HG02885 (cell line): ENCODE data around the gene ZCCHC9.
"Not testable (repeated sequence)": the region's sequence is repeated elsewhere in the genome, so short reads cannot be mapped to it uniquely, and the experiment has no call there.

Experiments
- ATAC-seq: cut with Tn5 transposase; IDR thresholded peaks from one replicate; pipeline ENCODE4 v1.9.1; 2021; ENCODE audit warnings: mild to moderate bottlenecking; ENCODE audit not compliant: unreplicated experiment, poor library complexity

ZCCHC9 gene

DNA sequence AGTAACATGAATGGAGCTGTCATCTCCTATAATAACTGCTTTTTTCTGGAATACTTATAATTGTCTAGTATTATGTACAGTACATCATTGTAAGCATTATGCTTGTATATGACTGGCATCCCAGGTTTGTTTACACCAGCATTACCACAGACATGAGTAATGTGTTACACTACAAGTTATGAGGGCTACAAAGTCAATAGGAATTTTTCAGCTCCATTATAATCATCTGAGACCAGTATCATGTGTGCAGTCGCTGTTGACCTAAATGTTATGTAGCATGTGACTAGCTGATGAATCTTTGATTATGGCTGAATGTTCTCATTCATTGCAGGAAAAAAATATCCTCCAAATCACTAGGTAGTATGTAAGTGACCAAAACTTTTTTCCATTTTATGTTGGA, 2.2 kb downstream of the ZCCHC9 start:
- no peak for ATAC-seq

DNA sequence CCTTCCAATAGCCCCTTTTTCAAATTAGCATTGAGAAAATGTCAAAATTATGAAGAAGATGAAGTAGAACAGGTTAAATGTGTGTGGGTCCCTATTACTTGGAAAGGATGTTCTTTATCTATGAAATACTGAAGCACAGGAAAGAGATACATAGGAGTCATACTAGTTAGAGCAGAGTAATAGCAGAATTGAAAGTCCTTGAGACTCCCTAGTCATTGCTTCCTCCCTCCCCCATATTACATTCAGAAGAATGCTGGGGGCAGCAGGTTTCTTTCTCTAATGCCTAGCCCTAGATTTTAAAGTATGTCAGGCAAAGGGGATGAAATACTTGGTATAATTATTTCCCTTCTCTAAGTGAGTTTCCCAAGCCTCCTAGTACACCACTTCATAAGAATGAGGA, 4.4 kb downstream of the ZCCHC9 start:
- no peak for ATAC-seq

GRCh38 chr5:81308836-81309235, 7.4 kb downstream of the ZCCHC9 start:
- no peak for ATAC-seq

DNA sequence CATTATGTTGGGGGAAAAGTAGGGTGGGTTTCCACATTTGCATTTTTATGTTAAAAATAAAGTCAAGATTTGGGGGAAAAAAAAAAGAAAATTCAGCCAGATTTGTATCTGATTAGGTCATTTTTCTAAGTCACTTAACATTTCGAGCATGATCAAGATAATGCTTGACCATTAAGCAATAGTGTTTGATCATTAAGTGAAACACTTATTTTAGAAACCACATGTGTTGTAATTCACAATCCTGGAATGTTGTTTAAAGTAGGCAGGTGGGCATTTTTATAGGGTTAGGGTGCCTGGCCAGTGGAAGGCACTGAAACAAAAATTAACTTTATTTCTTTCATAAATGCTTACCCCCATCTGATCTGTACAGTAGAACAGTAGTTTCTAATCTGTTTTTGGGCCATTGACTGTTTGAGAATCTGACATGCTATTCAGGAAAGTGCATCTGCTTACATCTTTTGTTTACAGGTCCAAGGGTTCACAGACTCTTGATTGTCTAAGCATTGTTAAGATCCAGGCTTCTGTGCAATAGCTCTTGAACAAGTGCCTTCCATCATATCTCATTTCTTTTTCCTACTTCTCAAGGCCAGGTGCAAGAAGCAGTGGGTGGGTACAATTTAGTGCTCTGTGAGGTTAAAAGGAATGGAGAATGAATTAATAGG, 9.1 kb downstream of the ZCCHC9 start:
- no peak for ATAC-seq

- ATAC-seq = no peak
These were observed 11.9 kb downstream of the ZCCHC9 start for GRCh38 chr5:81313278-81313677.

GRCh38 chr5:81313686-81314085, 12.3 kb downstream of the ZCCHC9 start:
- ATAC-seq = no peak

- ATAC-seq = no peak
These were observed 13.2 kb downstream of the ZCCHC9 start for GRCh38 chr5:81314581-81314980.

DNA sequence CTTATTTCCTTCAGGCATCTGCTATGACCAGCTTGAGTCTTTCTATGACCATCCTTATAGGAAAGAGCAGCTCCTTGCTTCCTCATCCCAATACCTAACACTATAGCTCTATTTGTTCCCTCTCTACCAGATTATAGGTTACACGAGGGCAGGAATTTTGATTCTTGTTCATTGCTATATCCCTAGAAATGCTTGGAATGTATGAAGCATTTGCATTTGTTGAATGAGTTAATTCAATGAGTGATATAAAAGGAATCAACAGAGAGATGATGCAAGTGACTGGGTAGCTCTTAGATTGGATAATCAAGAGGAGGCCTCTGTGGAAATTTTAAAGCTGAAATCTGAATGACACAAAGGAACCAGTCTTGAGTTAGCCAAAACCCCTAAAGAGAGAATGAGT, 13.9 kb downstream of the ZCCHC9 start:
- ATAC-seq = no peak

DNA sequence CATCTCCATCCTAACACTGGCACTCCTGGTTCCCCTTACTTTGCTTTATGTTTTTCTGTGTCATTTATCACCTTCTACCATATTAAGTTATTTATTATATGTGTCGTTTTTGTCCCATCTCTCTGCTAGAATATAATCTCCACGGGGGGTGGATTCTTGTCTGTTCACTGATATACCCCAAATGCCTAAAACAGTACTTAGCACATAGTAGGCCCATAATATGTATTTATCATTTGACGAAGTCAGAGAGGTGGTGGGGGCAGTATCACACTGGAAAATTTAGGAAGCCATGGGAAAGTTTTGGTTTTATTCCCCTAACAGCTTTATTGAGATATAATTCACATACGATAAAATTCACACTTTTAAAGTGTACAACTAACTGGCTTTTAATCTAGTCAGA, 14.4 kb downstream of the ZCCHC9 start:
- ATAC-seq = no peak

DNA sequence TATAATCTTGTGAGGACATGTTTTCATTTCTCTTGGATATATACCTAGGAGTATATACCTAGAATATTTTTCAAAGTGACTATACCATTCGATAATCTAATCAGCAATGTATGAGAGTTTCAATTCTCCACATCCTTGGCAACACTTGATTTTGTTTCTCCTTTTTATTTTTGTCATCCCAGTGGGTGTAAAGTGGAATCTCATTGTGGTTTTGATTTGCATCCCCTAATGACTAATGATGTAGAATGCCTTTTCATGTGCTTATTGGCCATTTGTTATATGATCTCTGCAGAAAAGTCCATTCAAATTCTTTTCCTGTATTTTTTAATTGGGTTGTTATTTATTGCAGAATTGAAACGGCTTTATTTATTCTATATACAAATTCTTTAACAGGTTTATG, 15.2 kb downstream of the ZCCHC9 start:
- no peak for ATAC-seq

GRCh38 chr5:81317536-81317935, 16.1 kb downstream of the ZCCHC9 start:
- no peak for ATAC-seq

DNA sequence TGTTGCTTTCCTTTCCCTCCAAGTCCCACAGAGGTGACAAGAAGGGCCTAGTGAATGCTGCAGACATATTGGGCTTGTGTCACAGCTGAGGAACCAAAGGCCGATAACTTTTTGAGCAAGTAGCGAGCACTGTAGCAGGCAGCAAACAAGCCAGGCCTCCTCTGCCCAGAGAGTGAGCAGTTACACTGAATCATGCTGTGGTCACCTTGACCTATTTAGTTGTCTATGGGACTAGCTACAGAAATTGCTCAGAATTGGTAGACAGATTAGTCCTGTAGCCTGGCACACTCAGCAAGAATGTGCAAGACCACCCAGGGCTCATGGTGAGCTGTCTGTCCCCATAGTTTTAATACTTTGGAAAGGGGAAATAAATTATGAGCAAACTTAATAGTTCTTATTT, 25.2 kb downstream of the ZCCHC9 start:
- ATAC-seq = no peak

DNA sequence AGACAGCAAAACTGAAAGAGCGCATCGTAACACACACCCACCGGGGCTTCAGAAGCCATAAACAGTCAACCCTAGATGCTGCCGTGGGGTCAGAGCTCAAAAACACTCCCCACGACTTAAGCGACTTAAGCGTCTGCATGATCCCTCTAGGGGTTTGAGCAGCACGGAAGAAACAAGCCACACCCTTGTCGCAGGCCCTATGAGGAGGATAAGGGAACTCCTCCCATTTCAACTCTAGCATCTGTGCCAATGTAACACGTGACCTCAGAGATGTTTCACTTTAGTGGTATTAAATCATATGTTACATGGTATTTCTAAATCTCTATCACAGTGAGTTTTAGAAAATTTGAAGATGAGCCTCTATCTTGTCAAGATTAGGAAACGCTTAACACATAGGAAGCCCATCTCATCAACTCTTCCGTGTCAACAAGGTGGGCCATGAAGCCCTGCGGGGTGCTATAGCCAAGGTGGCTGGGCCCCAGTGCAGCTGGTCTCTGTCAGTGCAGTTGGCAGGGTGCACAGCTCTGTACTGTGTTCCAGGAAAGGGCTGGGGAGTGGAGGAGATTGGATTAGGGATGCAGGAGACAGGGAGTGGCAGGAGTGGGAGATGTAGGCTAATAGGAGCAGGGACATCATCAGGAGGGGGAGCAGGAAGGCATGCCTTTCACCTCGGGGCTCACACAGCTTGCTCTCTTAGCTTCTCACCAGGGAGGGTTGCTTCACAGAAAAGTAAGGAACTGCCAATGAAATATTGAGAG, 33.1 kb downstream of the ZCCHC9 start:
- no peak for ATAC-seq

- no peak for ATAC-seq
These were observed 34.6 kb downstream of the ZCCHC9 start for GRCh38 chr5:81335946-81336345.

- ATAC-seq = no peak
These were observed 35.2 kb downstream of the ZCCHC9 start for GRCh38 chr5:81336556-81336955.

DNA sequence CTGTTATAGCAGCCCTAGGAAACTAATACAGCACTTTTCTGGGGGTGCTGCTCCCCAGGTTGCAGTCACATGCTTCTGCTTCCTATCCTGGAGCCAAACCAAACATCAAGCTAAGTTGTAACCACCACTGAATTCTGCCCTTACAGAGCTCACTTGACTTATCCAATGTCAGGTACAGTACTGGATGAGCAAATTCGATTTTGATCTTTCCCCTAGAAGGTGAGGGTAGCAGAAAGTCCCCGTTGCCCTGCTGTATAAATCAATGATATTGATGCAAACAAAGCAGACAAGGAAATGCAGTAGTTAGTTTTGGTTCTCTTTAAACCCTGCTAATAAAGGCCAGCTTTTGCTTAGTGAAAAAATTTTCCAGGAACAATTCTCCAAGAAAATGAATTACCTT, 36.4 kb downstream of the ZCCHC9 start:
- ATAC-seq = no peak

DNA sequence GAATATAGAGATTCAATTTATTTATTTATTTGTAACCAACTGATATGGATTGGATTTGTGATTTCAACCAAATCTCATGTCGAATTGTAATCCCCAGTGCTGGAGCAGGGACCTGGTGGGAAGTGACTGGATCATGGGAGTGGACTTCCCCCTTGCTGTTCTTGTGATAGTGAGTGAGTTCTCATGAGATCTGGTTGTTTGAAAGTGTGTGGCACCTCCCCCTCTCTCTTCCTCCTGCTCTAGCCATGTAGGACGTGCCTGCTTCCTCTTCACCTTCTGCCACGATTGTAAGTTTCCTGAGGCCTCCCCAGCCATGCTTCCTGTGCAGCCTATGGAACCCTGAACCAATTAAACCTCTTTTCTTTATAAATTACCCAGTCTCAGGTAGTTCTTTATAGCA, 36.8 kb downstream of the ZCCHC9 start:
- ATAC-seq = not testable (repeated sequence)

GRCh38 chr5:81344736-81345135, 43.3 kb downstream of the ZCCHC9 start:
- no peak for ATAC-seq

GRCh38 chr5:81345411-81346003, 44.1 kb downstream of the ZCCHC9 start:
- no peak for ATAC-seq

- no peak for ATAC-seq
These were observed 47.8 kb downstream of the ZCCHC9 start for GRCh38 chr5:81349161-81349560.

- ATAC-seq = no peak
These were observed 49.1 kb downstream of the ZCCHC9 start for GRCh38 chr5:81350507-81350906.

GRCh38 chr5:81353189-81353588, 51.8 kb downstream of the ZCCHC9 start:
- no peak for ATAC-seq
